Endothelial cell of umbilical vein (primary cell): ENCODE results near the gene CHN1. TPM values are rescaled to one million over a fixed set of nuclear protein-coding genes. Genes with fewer than 3 reads are reported as not detected.

Experiments
- BruUV-seq: library from RNA; stranded (reverse); fragments of 400-500 nt; replicated peaks from 2 replicates; lab custom pipeline; 2021; lab: Mats Ljungman, UMichigan
- CTCF ChIA-PET: fragments of 300-600, 350-600 bp; sonication (Branson Sonifier 250); formaldehyde crosslinking; loops from one replicate; lab custom pipeline; 2021; ENCODE audit warnings: antibody characterized with exemption, inconsistent platforms; lab: Charles Lee
- POLR2A ChIA-PET: fragments of 300-600, 350-600 bp; sonication (Branson Sonifier 250); formaldehyde crosslinking; loops from one replicate; lab custom pipeline; 2021; ENCODE audit warnings: antibody characterized with exemption, inconsistent platforms; lab: Charles Lee
- DNase-seq: peaks from one replicate; pipeline ENCODE4 v3.0.0-alpha.2; 2011; ENCODE audit warnings: low read depth, low spot score
- FAIRE-seq: peaks from 2 replicates; lab custom pipeline; 2011; peaks lifted over from hg19 to GRCh38; lab: Jason Lieb, UNC
- H2AFZ ChIP-seq: 2 replicates; pipeline ENCODE4 v1.6.0; 2012; ENCODE audit warnings: low read depth, low read length, control low read depth, inconsistent platforms
- H3K27ac ChIP-seq: 2 replicates; pipeline ENCODE4 v1.5.1; 2011; ENCODE audit warnings: low read depth, mild to moderate bottlenecking, control low read depth, low read length, moderate library complexity; ENCODE audit not compliant: insufficient read depth
- H3K27me3 ChIP-seq, 2 experiments: 2 replicates each; pipeline versions ENCODE4 v1.6.0 to v1.6.1; 2011; ENCODE audit warnings: low read length in 2 of 2, mixed read lengths in 1 of 2; ENCODE audit not compliant: control insufficient read depth in 2 of 2, insufficient read depth in 2 of 2
- H3K36me3 ChIP-seq, 2 experiments: 2 replicates in 1 of 2; 3 replicates in 1 of 2; pipeline ENCODE4 v1.5.1; 2011; ENCODE audit warnings: low read length in 2 of 2, mild to moderate bottlenecking in 1 of 2, moderate library complexity in 1 of 2; ENCODE audit not compliant: control insufficient read depth in 2 of 2, insufficient read depth in 2 of 2; ENCODE audit errors: extremely low read depth in 1 of 2
- H3K4me1 ChIP-seq: 3 replicates; pipeline ENCODE4 v1.5.1; 2011; ENCODE audit warnings: mild to moderate bottlenecking, low read length; ENCODE audit not compliant: control insufficient read depth, insufficient read depth; ENCODE audit errors: extremely low read depth
- H3K4me2 ChIP-seq: 2 replicates; pipeline ENCODE4 v1.6.1; 2011; ENCODE audit warnings: low read length, control low read depth, mixed read lengths; ENCODE audit not compliant: insufficient read depth
- H3K4me3 ChIP-seq, 3 experiments: fragments of 200-600 bp in 1 of 3; sonication (generic), shearing (Covaris generic) in 1 of 3; replicated peaks in 1 of 3; 2 replicates each; pipeline ENCODE4 v1.5.1; 2011 to 2016; ENCODE audit warnings: control low read depth in 3 of 3, low read length in 3 of 3, mild to moderate bottlenecking in 2 of 3, inconsistent platforms in 1 of 3, low read depth in 1 of 3, moderate library complexity in 1 of 3; ENCODE audit not compliant: insufficient read depth in 1 of 3
- H3K79me2 ChIP-seq: 2 replicates; pipeline ENCODE4 v1.6.0; 2012; ENCODE audit warnings: low read length, inconsistent platforms; ENCODE audit not compliant: control insufficient read depth, insufficient read depth
- H3K9ac ChIP-seq: replicated peaks from 2 replicates; pipeline ENCODE3; 2011; ENCODE audit warnings: low read length, control low read depth; ENCODE audit not compliant: insufficient read depth; ENCODE audit errors: extremely low read depth
- H3K9me1 ChIP-seq: replicated peaks from 3 replicates; pipeline ENCODE4 v1.6.0; 2011; ENCODE audit warnings: mild to moderate bottlenecking, low read length; ENCODE audit not compliant: control insufficient read depth, insufficient read depth; ENCODE audit errors: extremely low read depth
- H3K9me3 ChIP-seq: replicated peaks from 2 replicates; pipeline ENCODE4 v1.5.1; 2012; ENCODE audit warnings: low read length, inconsistent platforms; ENCODE audit not compliant: control insufficient read depth, insufficient read depth
- H4K20me1 ChIP-seq: replicated peaks from 2 replicates; pipeline ENCODE3; 2011; ENCODE audit warnings: mild to moderate bottlenecking, low read length; ENCODE audit not compliant: control insufficient read depth, insufficient read depth; ENCODE audit errors: extremely low read depth
- CTCF ChIP-seq, 2 donors: IDR thresholded peaks; 1 replicate in 1 of 2; 2 replicates in 1 of 2; pipeline ENCODE4 v1.5.1; 2011; ENCODE audit warnings: low read length in 2 of 2, mild to moderate bottlenecking in 2 of 2, moderate library complexity in 2 of 2, control low read depth in 1 of 2, inconsistent platforms in 1 of 2, low read depth in 1 of 2; ENCODE audit not compliant: insufficient read depth in 1 of 2; ENCODE audit errors: extremely low read depth in 1 of 2
- EZH2 ChIP-seq: IDR thresholded peaks from 2 replicates; pipeline ENCODE4 v1.6.1; 2012; ENCODE audit warnings: borderline replicate concordance, low read depth, mild to moderate bottlenecking, moderate library complexity, low read length, inconsistent platforms; ENCODE audit not compliant: severe bottlenecking
- FOS ChIP-seq: IDR thresholded peaks from 2 replicates; pipeline ENCODE4 v1.6.1; 2011; ENCODE audit warnings: mild to moderate bottlenecking, low read length, moderate library complexity, borderline replicate concordance; ENCODE audit not compliant: insufficient read depth
- GATA2 ChIP-seq: IDR thresholded peaks from 2 replicates; pipeline ENCODE4 v1.7.0; 2011; ENCODE audit warnings: low read depth, mild to moderate bottlenecking, moderate library complexity, mixed read lengths, low read length; ENCODE audit not compliant: insufficient read length, insufficient read depth
- JUN ChIP-seq: IDR thresholded peaks from 2 replicates; pipeline ENCODE4 v1.6.1; 2011; ENCODE audit warnings: borderline replicate concordance, low read depth; ENCODE audit not compliant: insufficient read length, insufficient read depth
- MAX ChIP-seq: IDR thresholded peaks from 2 replicates; pipeline ENCODE4 v1.6.1; 2011; ENCODE audit not compliant: insufficient read depth, insufficient read length
- MYC ChIP-seq: IDR thresholded peaks from one replicate; pipeline ENCODE4 v1.6.1; 2011; ENCODE audit warnings: mild to moderate bottlenecking, low read depth, low read length
- POLR2A ChIP-seq: IDR thresholded peaks from 2 replicates; pipeline ENCODE4 v1.6.1; 2012; ENCODE audit warnings: low read depth, mild to moderate bottlenecking, control low read depth, low read length
- POLR2AphosphoS5 ChIP-seq: IDR thresholded peaks from 2 replicates; pipeline ENCODE4 v1.6.1; 2012; ENCODE audit warnings: low read depth, mild to moderate bottlenecking, control low read depth, low read length, moderate library complexity; ENCODE audit not compliant: insufficient read depth
- dilution Hi-C: fragments of 300-500 bp; cut with MboI; formaldehyde crosslinking; loops from one replicate; pipeline ENCODE4 v1.15.0; 2019; ENCODE audit warnings: low sequenced_read_pairs; ENCODE audit not compliant: extremely low pct_ligation_motif_present
- intact Hi-C: fragments of 100-400 bp; cut with micrococcal nuclease; formaldehyde crosslinking; loops from one replicate; pipeline ENCODE4 v1.10.0; 2022
- polyA plus RNA-seq, 4 experiments: library from polyadenylated mRNA; depleted of rRNA in 3 of 4; stranded (reverse) in 3 of 4; unstranded in 1 of 4; fragments of >200 nt; gene quantifications; 2 replicates each; pipeline versions ENCODE4 v1.2.1 to v1.2.3, GENCODE V29; 2011 to 2012; ENCODE audit warnings: missing spikeins in 1 of 4
- total RNA-seq: library from RNA; stranded (reverse); gene quantifications from 2 replicates; pipeline ENCODE4 v1.2.3, GENCODE V29; 2021

The CHN1 gene
- total and polyA plus RNA-seq, 2 donors (not counting 3 experiments of a cell fraction or from before 2014, with no cell fraction given) = 23.3 to 24.9 TPM

- H3K9me3 ChIP-seq = no peaks in the 10 kb centered on the region
- H3K4me3 ChIP-seq = no peak overlapping the region
- no peaks in the 10 kb centered on the region for H3K36me3 ChIP-seq
- no peak overlapping the region for H3K27ac ChIP-seq
- TF ChIP-seq MYC (no peak), MAX (no peak), JUN (no peak), FOS (no peak), CTCF (IDR thresholded peaks at IDR 0.05; ENCODE audit: extremely low read depth in 1 of 2, insufficient read depth in 1 of 2, low read depth in 1 of 2, low read length in 2 of 2) (no peak), POLR2A (no peak), GATA2 (no peak), POLR2AphosphoS5 (no peak), EZH2 (no peak)
- ChIA-PET CTCF (interaction anchor here (0.7 to 13.2 kb wide), 12 partner anchors 9 to 287 kb away, joined by 3 to 584 read pairs (median 7); partner anchors contain the start of genes CHN1 and CHRNA1), POLR2A (no interaction called here)
- no peak overlapping the region for H2AFZ ChIP-seq
- H3K4me2 ChIP-seq = no peak overlapping the region
- H4K20me1 ChIP-seq = no peaks in the 10 kb centered on the region
- peaks cover 2% of the 10 kb centered on the region for H3K79me2 ChIP-seq
- H3K9me1 ChIP-seq = no peaks in the 10 kb centered on the region
- no peaks in the 10 kb centered on the region for H3K27me3 ChIP-seq
- no TSS peak for BruUV-seq
- no peaks in the 10 kb centered on the region for H3K4me1 ChIP-seq
- no peak for FAIRE-seq
- intact Hi-C loops (no loop called here), dilution Hi-C loops (loop anchor here (10.0 kb wide), 1 partner anchor 210 kb away; no protein-coding TSS in a partner anchor)
- no peak for DNase-seq
- no peak overlapping the region for H3K9ac ChIP-seq
Measured at GRCh38 chr2:174984561-174984960, 20.6 kb downstream of the CHN1 start.
